Uterus (tissue), 2 donors: ENCODE measurements around the gene UBE2E3.

Experiments
- POLR2A ChIP-seq, 2 donors: fragments of 450-650 bp; IDR thresholded peaks; one replicate each; pipeline ENCODE4 v1.6.1; 2016; ENCODE audit warnings: antibody characterized with exemption in 2 of 2, mild to moderate bottlenecking in 1 of 2, moderate library complexity in 1 of 2
- TF ChIP-seq, protein P1 (sequence below), 4 experiments: fragments of 200-600 bp in 2 of 4; fragments of 450-650 bp in 2 of 4; sonication (generic) in 2 of 4; IDR thresholded peaks; one replicate each; pipeline ENCODE4 v1.5.1; 2016 to 2019; ENCODE audit warnings: antibody characterized with exemption in 4 of 4, mild to moderate bottlenecking in 2 of 4, moderate library complexity in 1 of 4

DNA sequence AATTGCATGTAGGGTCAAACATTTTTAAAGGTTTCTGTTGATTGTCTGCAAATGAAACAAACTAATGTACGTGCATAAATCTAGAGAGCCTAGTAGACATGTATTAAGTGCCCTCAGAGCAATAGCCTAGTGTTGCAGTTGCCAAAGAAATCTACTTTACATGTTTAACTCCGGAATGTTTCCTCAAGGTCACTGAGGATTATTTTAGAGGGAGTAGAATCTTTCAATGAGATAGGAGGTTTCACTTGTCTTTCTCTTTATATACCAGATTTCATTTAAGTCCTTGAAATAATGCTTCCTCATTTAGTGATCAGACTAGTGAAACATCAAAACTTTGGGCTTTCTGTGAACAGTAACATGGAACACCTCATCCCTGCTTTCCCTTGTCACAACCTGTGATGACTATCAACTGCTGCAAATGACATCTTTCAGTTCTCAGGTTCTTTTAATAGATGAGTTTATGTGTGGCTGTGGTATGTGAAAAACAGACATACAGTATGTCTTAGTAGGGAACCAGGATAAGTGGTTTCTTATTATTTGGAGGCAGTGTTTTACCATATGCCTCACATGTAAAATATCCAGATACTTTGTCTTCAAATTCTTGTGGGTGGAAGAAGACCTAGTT, 5.5 kb downstream of the UBE2E3 start:
- TF ChIP-seq, protein P1, sequence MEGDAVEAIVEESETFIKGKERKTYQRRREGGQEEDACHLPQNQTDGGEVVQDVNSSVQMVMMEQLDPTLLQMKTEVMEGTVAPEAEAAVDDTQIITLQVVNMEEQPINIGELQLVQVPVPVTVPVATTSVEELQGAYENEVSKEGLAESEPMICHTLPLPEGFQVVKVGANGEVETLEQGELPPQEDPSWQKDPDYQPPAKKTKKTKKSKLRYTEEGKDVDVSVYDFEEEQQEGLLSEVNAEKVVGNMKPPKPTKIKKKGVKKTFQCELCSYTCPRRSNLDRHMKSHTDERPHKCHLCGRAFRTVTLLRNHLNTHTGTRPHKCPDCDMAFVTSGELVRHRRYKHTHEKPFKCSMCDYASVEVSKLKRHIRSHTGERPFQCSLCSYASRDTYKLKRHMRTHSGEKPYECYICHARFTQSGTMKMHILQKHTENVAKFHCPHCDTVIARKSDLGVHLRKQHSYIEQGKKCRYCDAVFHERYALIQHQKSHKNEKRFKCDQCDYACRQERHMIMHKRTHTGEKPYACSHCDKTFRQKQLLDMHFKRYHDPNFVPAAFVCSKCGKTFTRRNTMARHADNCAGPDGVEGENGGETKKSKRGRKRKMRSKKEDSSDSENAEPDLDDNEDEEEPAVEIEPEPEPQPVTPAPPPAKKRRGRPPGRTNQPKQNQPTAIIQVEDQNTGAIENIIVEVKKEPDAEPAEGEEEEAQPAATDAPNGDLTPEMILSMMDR (IDR thresholded peaks at IDR 0.05): no peak
- no peak for TF ChIP-seq POLR2A (IDR thresholded peaks at IDR 0.05)
